ENCODE data around the gene CPPED1.

DNA sequence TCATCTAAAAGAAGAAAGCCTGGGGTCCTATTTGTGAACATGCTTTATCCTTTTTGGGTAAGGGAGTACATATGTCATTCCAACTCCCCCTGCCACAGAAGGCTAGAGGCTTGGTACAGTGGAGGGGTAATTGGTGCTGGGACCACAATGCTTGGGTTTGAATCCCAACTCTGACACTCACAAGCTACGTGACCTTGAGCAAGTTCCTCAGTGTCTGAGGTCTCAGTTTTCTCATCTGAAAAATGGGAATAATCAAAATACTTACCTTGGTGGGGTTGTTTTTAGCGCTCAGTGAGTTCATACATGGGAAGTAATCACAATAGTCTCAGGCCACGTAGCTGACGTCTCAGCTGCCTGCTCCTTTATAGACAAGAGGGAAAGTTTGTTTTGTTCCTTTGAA, 150.8 kb downstream of the CPPED1 start:
- TF ChIP-seq, protein P1, sequence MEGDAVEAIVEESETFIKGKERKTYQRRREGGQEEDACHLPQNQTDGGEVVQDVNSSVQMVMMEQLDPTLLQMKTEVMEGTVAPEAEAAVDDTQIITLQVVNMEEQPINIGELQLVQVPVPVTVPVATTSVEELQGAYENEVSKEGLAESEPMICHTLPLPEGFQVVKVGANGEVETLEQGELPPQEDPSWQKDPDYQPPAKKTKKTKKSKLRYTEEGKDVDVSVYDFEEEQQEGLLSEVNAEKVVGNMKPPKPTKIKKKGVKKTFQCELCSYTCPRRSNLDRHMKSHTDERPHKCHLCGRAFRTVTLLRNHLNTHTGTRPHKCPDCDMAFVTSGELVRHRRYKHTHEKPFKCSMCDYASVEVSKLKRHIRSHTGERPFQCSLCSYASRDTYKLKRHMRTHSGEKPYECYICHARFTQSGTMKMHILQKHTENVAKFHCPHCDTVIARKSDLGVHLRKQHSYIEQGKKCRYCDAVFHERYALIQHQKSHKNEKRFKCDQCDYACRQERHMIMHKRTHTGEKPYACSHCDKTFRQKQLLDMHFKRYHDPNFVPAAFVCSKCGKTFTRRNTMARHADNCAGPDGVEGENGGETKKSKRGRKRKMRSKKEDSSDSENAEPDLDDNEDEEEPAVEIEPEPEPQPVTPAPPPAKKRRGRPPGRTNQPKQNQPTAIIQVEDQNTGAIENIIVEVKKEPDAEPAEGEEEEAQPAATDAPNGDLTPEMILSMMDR (IDR thresholded peaks at IDR 0.05): no peak
- no peak for TF ChIP-seq POLR2AphosphoS5 (IDR thresholded peaks at IDR 0.05)
- TF ChIP-seq POLR2A (IDR thresholded peaks at IDR 0.05): no peak

Measured in prostate gland (tissue), 2 donors.